ENCODE results near the gene OTOGL.
"Not testable (repeated sequence)": the region's sequence is repeated elsewhere in the genome, so short reads cannot be mapped to it uniquely, and the experiment has no call there.

The OTOGL gene

GRCh38 chr12:80218925-80219324 lies 119.6 kb downstream of the OTOGL start:
- CTCF ChIA-PET = interaction anchor here (0.6 to 1.5 kb wide), 5 partner anchors 15 to 99 kb away, joined by 3 to 4 read pairs (median 3); no protein-coding TSS in a partner anchor
- H3K4me1 ChIP-seq (ENCODE audit: control insufficient read depth, insufficient read depth, low read length) = not testable (repeated sequence)

GRCh38 chr12:80219345-80219744 lies 120.0 kb downstream of the OTOGL start:
- no peaks in the 10 kb centered on the region for H3K9me3 ChIP-seq (ENCODE audit: control insufficient read depth, insufficient read depth, low read depth, low read length)
- ChIA-PET POLR2A (no interaction called here), CTCF (interaction anchor here (0.6 to 1.5 kb wide), 6 partner anchors 15 to 47 kb away, joined by 3 to 5 read pairs (median 4); no protein-coding TSS in a partner anchor)
- TF ChIP-seq ZSCAN5A (tag by site-specific recombination; IDR thresholded peaks at IDR 0.05) (no peak), HOXD13 (CRISPR knock-in tag; IDR thresholded peaks at IDR 0.05; ENCODE audit: borderline replicate concordance) (no peak), RBAK (tag by site-specific recombination; IDR thresholded peaks at IDR 0.05) (no peak), ZNF155 (tag by site-specific recombination; IDR thresholded peaks at IDR 0.05) (no peak), ZNF518A (tag by site-specific recombination; conservative IDR thresholded peaks at IDR 0.05; ENCODE audit: low read depth) (no peak), ZSCAN4 (tag by site-specific recombination; IDR thresholded peaks at IDR 0.05) (no peak), ZNF621 (tag by site-specific recombination; IDR thresholded peaks at IDR 0.05) (no peak), ZNF239 (tag by site-specific recombination; IDR thresholded peaks at IDR 0.05) (no peak), ZSCAN23 (tag by site-specific recombination; IDR thresholded peaks at IDR 0.05) (no peak), ZNF169 (tag by site-specific recombination; IDR thresholded peaks at IDR 0.05) (no peak), ZNF692 (tag by site-specific recombination; IDR thresholded peaks at IDR 0.05) (no peak), ZNF529 (tag by site-specific recombination; IDR thresholded peaks at IDR 0.05; ENCODE audit: insufficient replicate concordance) (no peak), ZNF366 (tag by site-specific recombination; conservative IDR thresholded peaks at IDR 0.05) (no peak), ZBTB8A (tag by site-specific recombination; IDR thresholded peaks at IDR 0.05) (no peak), ZNF274 (IDR thresholded peaks at IDR 0.05; ENCODE audit: low read length) (no peak), ZNF274 (tag by site-specific recombination; IDR thresholded peaks at IDR 0.05; ENCODE audit: borderline replicate concordance) (no peak)
- H3K4me3 ChIP-seq (ENCODE audit: low read depth, low read length) = no peak overlapping the region
- H3K36me3 ChIP-seq (ENCODE audit: control insufficient read depth in 2 of 2, insufficient read depth in 1 of 2, low read length in 2 of 2) = no peaks in the 10 kb centered on the region
- no peak overlapping the region for H3K27ac ChIP-seq (ENCODE audit: extremely low read depth, low read depth, low read length)
- H3K4me1 ChIP-seq (ENCODE audit: control insufficient read depth, insufficient read depth, low read length) = no peaks in the 10 kb centered on the region

More at GRCh38 chr12:80218925-80219324, 119.6 kb downstream of the OTOGL start:
- POLR2A ChIA-PET; H3K36me3 ChIP-seq (ENCODE audit: control insufficient read depth in 2 of 2, insufficient read depth in 1 of 2, low read length in 2 of 2); H3K27ac ChIP-seq (ENCODE audit: extremely low read depth, low read depth, low read length); H3K4me3 ChIP-seq (ENCODE audit: low read depth, low read length); H3K9me3 ChIP-seq (ENCODE audit: control insufficient read depth, insufficient read depth, low read depth, low read length): not testable (repeated sequence)
